ENCODE data around the gene SPTBN1. TPM values are rescaled to one million over a fixed set of nuclear protein-coding genes. Genes with fewer than 3 reads are reported as not detected.

Gene SPTBN1
- total RNA-seq, 1 experiment from 2014 or later: 262 TPM

DNA sequence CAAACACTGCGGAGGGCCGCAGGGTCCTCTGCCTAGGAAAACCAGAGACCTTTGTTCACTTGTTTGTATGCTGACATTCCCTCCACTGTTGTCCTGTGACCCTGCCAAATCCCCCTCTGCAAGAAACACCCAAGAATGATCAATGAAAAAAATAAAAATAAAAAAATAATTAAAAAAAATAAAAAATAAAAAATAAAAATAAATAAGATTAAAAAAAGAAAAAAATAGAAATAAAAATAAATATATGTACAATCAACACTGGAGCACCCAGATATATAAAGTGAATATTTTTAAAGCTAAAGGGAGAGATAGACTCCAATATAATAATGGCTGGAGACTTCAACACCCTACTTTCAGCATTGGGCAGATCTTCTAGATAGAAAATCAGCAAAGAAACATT, 243.5 kb downstream of the SPTBN1 start:
- Histone ChIP-seq H3K27me3 (ENCODE audit: insufficient read depth, low read depth) (no peaks in the 10 kb centered on the region), H4K20me1 (ENCODE audit: insufficient read depth) (no peaks in the 10 kb centered on the region), H3K9me3 (ENCODE audit: insufficient read depth, low read depth) (no peaks in the 10 kb centered on the region), H3F3A (ENCODE audit: insufficient read depth, low read depth) (peaks cover 5% of the 10 kb centered on the region; the same call in 1 of the 2 replicates), H2AFZ (no peak overlapping the region), H3K4me3 (no peak overlapping the region), H3K9me2 (ENCODE audit: insufficient read depth) (no peaks in the 10 kb centered on the region; the same call in 1 of the 2 replicates), H3K36me3 (ENCODE audit: low read depth) (no peaks in the 10 kb centered on the region), H3K79me2 (ENCODE audit: low read depth) (no peaks in the 10 kb centered on the region), H3K27ac (no peak overlapping the region), H3K4me1 (replicated peaks; ENCODE audit: insufficient read depth) (no peaks in the 10 kb centered on the region), H3K4me2 (no peak overlapping the region)
- CTCF ChIA-PET: no interaction called here
- POLR2A ChIA-PET (ENCODE audit: unreplicated experiment): no interaction called here
- no peak for DNase-seq
- no peak for TF ChIP-seq EZH2 (IDR thresholded peaks at IDR 0.05; ENCODE audit: low read depth)
- TF ChIP-seq, protein P1, sequence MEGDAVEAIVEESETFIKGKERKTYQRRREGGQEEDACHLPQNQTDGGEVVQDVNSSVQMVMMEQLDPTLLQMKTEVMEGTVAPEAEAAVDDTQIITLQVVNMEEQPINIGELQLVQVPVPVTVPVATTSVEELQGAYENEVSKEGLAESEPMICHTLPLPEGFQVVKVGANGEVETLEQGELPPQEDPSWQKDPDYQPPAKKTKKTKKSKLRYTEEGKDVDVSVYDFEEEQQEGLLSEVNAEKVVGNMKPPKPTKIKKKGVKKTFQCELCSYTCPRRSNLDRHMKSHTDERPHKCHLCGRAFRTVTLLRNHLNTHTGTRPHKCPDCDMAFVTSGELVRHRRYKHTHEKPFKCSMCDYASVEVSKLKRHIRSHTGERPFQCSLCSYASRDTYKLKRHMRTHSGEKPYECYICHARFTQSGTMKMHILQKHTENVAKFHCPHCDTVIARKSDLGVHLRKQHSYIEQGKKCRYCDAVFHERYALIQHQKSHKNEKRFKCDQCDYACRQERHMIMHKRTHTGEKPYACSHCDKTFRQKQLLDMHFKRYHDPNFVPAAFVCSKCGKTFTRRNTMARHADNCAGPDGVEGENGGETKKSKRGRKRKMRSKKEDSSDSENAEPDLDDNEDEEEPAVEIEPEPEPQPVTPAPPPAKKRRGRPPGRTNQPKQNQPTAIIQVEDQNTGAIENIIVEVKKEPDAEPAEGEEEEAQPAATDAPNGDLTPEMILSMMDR (conservative IDR thresholded peaks at IDR 0.05): no peak
- intact Hi-C loops (cut with micrococcal nuclease; ENCODE audit: unreplicated experiment): loop anchor here (5.0 to 10.0 kb wide), 4 partner anchors 522 to 915 kb away; partner anchors contain the start of genes ASB3 and ERLEC1
- BruUV-seq (replicated peaks): no TSS peak

DNA sequence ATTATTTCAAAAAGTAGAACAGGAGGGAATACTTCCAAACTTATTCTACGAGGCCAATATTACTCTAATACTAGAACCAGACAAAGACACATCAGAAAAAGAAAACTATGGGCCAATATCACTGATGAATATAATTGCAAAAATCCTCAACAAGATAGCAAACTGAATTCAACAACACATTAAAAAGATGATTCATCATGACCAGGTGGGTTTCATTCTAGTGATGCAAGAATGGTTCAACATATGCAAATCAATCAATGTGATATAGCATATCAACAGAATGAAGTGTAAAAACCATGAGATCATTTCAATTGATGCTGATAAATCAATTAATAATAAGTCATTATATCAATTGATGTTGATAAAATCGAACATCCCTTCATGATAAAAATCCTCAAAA, 244.9 kb downstream of the SPTBN1 start:
- H3K9me2 ChIP-seq (ENCODE audit: insufficient read depth): no peaks in the 10 kb centered on the region; the same call in 1 of the 2 replicates
- no peak overlapping the region for H3K4me3 ChIP-seq
- no TSS peak for BruUV-seq (replicated peaks)
- ChIA-PET CTCF (no interaction called here), POLR2A (ENCODE audit: unreplicated experiment) (no interaction called here)
- no peaks in the 10 kb centered on the region for H3K36me3 ChIP-seq (ENCODE audit: low read depth)
- no peak overlapping the region for H3K27ac ChIP-seq
- DNase-seq: no peak
- H3K79me2 ChIP-seq (ENCODE audit: low read depth): no peaks in the 10 kb centered on the region
- no peak for TF ChIP-seq EZH2 (IDR thresholded peaks at IDR 0.05; ENCODE audit: low read depth)
- TF ChIP-seq, protein P1 (conservative IDR thresholded peaks at IDR 0.05): no peak
- peaks cover 5% of the 10 kb centered on the region; the same call in 1 of the 2 replicates for H3F3A ChIP-seq (ENCODE audit: insufficient read depth, low read depth)
- H3K9me3 ChIP-seq (ENCODE audit: insufficient read depth, low read depth): no peaks in the 10 kb centered on the region
- H3K4me2 ChIP-seq: no peak overlapping the region
- no peaks in the 10 kb centered on the region for H3K27me3 ChIP-seq (ENCODE audit: insufficient read depth, low read depth)
- no peaks in the 10 kb centered on the region for H3K4me1 ChIP-seq (replicated peaks; ENCODE audit: insufficient read depth)
- intact Hi-C loops (cut with micrococcal nuclease; ENCODE audit: unreplicated experiment): loop anchor here (5.0 to 10.0 kb wide), 4 partner anchors 524 to 916 kb away; partner anchors contain the start of genes ASB3 and ERLEC1
- H4K20me1 ChIP-seq (ENCODE audit: insufficient read depth): no peaks in the 10 kb centered on the region
- no peak overlapping the region for H2AFZ ChIP-seq

DNA sequence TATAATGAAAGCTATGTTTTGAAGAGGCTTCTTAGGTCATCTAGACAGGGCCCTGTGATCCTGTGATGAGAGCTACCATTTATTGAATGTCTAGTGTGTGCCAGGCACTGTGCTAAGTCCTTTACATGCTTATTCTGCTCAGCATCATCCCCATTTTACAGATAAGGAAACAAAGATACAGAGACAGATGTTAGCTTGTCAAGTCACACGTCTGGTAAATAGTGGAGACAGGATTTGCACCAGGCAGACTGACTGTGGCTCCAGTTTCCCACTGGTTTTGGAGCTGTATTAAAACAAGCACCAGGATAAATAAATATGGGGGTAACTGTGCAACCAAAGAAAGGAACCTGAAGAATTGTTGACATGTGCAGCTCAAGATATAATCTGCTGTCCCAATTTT, 248.1 kb downstream of the SPTBN1 start:
- no TSS peak for BruUV-seq (replicated peaks)
- ChIA-PET CTCF (interaction anchor here (0.5 to 3.1 kb wide), 8 partner anchors 19 to 597 kb away, joined by 3 to 25 read pairs (median 6); no protein-coding TSS in a partner anchor), POLR2A (ENCODE audit: unreplicated experiment) (no interaction called here)
- Histone ChIP-seq H3K27me3 (ENCODE audit: insufficient read depth, low read depth) (no peaks in the 10 kb centered on the region), H3K4me1 (replicated peaks; ENCODE audit: insufficient read depth) (no peaks in the 10 kb centered on the region), H3K4me2 (no peak overlapping the region), H3K9me3 (ENCODE audit: insufficient read depth, low read depth) (no peaks in the 10 kb centered on the region), H2AFZ (no peak overlapping the region), H3K36me3 (ENCODE audit: low read depth) (no peaks in the 10 kb centered on the region), H3F3A (ENCODE audit: insufficient read depth, low read depth) (peaks cover 5% of the 10 kb centered on the region; the same call in 1 of the 2 replicates), H3K4me3 (no peak overlapping the region), H4K20me1 (ENCODE audit: insufficient read depth) (no peaks in the 10 kb centered on the region), H3K27ac (no peak overlapping the region), H3K9me2 (ENCODE audit: insufficient read depth) (no peaks in the 10 kb centered on the region; the same call in 1 of the 2 replicates), H3K79me2 (ENCODE audit: low read depth) (no peaks in the 10 kb centered on the region)
- no peak for DNase-seq
- intact Hi-C loops (cut with micrococcal nuclease; ENCODE audit: unreplicated experiment): loop anchor here (1.0 to 10.0 kb wide), 8 partner anchors 31 to 919 kb away; partner anchors contain the start of genes ASB3 and ERLEC1
- no peak for TF ChIP-seq EZH2 (IDR thresholded peaks at IDR 0.05; ENCODE audit: low read depth)
- TF ChIP-seq, protein P1 (conservative IDR thresholded peaks at IDR 0.05): no peak

Data from PC-9 (cell line).